Measurements from ENCODE around the gene HCAR1.

DNA sequence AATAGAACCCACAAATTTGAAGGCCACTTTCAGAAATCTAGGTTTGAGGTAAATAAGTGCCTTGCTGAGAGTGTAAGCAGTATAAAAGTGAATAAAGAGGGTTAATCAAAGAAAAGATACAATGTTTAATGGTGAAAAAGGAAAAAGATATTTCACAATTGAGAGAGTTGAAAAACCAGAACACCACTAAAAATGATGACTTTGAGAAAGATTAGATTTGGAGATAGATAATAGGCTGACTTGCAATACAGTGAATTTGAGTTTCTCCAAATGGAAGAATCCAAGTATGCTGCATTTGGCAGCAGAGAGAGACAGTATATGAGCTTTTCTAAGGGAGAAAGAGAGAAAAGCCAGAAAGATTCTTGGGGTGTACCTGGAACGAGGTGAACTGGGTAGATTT lies 24.1 kb upstream of the HCAR1 start:
- TF ChIP-seq, protein P1, sequence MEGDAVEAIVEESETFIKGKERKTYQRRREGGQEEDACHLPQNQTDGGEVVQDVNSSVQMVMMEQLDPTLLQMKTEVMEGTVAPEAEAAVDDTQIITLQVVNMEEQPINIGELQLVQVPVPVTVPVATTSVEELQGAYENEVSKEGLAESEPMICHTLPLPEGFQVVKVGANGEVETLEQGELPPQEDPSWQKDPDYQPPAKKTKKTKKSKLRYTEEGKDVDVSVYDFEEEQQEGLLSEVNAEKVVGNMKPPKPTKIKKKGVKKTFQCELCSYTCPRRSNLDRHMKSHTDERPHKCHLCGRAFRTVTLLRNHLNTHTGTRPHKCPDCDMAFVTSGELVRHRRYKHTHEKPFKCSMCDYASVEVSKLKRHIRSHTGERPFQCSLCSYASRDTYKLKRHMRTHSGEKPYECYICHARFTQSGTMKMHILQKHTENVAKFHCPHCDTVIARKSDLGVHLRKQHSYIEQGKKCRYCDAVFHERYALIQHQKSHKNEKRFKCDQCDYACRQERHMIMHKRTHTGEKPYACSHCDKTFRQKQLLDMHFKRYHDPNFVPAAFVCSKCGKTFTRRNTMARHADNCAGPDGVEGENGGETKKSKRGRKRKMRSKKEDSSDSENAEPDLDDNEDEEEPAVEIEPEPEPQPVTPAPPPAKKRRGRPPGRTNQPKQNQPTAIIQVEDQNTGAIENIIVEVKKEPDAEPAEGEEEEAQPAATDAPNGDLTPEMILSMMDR (IDR thresholded peaks at IDR 0.05; ENCODE audit: borderline replicate concordance, extremely low read depth, low read length, poor library complexity, severe bottlenecking), result no peak
- TF ChIP-seq EZH2 (IDR thresholded peaks at IDR 0.05; ENCODE audit: borderline replicate concordance, low read depth, low read length, severe bottlenecking), result no peak

All from DND-41 (cell line).